Stomach (tissue), 9 donors: ENCODE results near the gene GALNT3. TPM values are rescaled to one million over a fixed set of nuclear protein-coding genes. Genes with fewer than 3 reads are reported as not detected.

Experiments
- DNase-seq, 2 donors: peaks; one replicate each; pipeline versions ENCODE4 v3.0.0 to v3.0.0-alpha.2; 2013 to 2019
- H3K27ac ChIP-seq, 5 donors: fragments of 200-600 bp in 4 of 5; sonication (generic) in 4 of 5; one replicate each; pipeline ENCODE4 v1.5.1; 2013 to 2019; ENCODE audit warnings: mild to moderate bottlenecking in 1 of 5, moderate library complexity in 1 of 5
- H3K27me3 ChIP-seq, 3 donors: fragments of 200-600 bp; sonication (generic); one replicate each; pipeline ENCODE4 v1.5.1; 2017 to 2019; ENCODE audit warnings: mixed run types in 1 of 3
- H3K36me3 ChIP-seq, 4 donors: fragments of 200-600 bp; sonication (generic); 1 replicate in 3 of 4; 2 replicates in 1 of 4; pipeline ENCODE4 v1.5.1; 2016 to 2019
- H3K4me1 ChIP-seq, 4 donors: fragments of 200-600 bp; sonication (generic); one replicate each; pipeline ENCODE4 v1.5.1; 2016 to 2019
- H3K4me3 ChIP-seq, 4 donors: fragments of 200-600 bp; sonication (generic) in 3 of 4; one replicate each; pipeline ENCODE4 v1.5.1; 2016 to 2019; ENCODE audit warnings: mild to moderate bottlenecking in 1 of 4
- H3K9me3 ChIP-seq, 4 donors: fragments of 200-600 bp; sonication (generic); one replicate each; pipeline ENCODE4 v1.5.1; 2016 to 2019
- EP300 ChIP-seq: sonication (generic); formaldehyde crosslinking; IDR thresholded peaks from one replicate; pipeline ENCODE4 v1.6.1; 2017; ENCODE audit warnings: antibody characterized with exemption
- POLR2A ChIP-seq, 4 donors: fragments of 450-650 bp; IDR thresholded peaks; one replicate each; pipeline ENCODE4 v1.6.1; 2016; ENCODE audit warnings: antibody characterized with exemption in 4 of 4, control low read depth in 2 of 4, mild to moderate bottlenecking in 1 of 4, moderate library complexity in 1 of 4
- POLR2AphosphoS5 ChIP-seq, 3 donors: sonication (generic); formaldehyde crosslinking; IDR thresholded peaks; one replicate each; pipeline ENCODE4 v1.6.1; 2016; ENCODE audit warnings: antibody characterized with exemption in 3 of 3
- WGBS, 5 donors: extraction: QIAGEN DNeasy Blood & Tissue Kit in 3 of 5; methylation state at CpG; one replicate each; pipeline versions ENCODE4 v1.1.5 to v1.1.7; 2013 to 2018; 5-methylcytosine and 5-hydroxymethylcytosine counted together
- intact Hi-C: fragments of 100-400 bp; cut with DNase I; formaldehyde crosslinking; loops from one replicate; pipeline ENCODE4 v1.15.1; 2023; ENCODE audit warnings: low total_unique reads
- polyA plus RNA-seq, 3 donors: library from polyadenylated mRNA; stranded (reverse); fragments of 200-250 nt; gene quantifications; one replicate each; pipeline ENCODE4 v1.2.3, GENCODE V29; 2013
- total RNA-seq, 5 donors: library from RNA; depleted of rRNA; stranded (reverse); fragments of >200 nt; gene quantifications; one replicate each; pipeline versions ENCODE4 v1.1.0 to v1.2.3, GENCODE V29; 2014 to 2016
- TF ChIP-seq, protein P1 (sequence below), 7 experiments: fragments of 450-650 bp in 4 of 7; fragments of 200-600 bp in 3 of 7; sonication (generic) in 3 of 7; IDR thresholded peaks; one replicate each; pipeline ENCODE4 v1.5.1; 2016 to 2019; ENCODE audit warnings: antibody characterized with exemption in 7 of 7, control low read depth in 2 of 7, mild to moderate bottlenecking in 1 of 7
- donor health status: healthy with polysubstance abuse.
- donor health status: Bipolar disorder and iron deficiency.
- donor health status: healthy.

The GALNT3 gene
- total and polyA plus RNA-seq, 8 donors: 15.2 to 134 (median 30.7) TPM

DNA sequence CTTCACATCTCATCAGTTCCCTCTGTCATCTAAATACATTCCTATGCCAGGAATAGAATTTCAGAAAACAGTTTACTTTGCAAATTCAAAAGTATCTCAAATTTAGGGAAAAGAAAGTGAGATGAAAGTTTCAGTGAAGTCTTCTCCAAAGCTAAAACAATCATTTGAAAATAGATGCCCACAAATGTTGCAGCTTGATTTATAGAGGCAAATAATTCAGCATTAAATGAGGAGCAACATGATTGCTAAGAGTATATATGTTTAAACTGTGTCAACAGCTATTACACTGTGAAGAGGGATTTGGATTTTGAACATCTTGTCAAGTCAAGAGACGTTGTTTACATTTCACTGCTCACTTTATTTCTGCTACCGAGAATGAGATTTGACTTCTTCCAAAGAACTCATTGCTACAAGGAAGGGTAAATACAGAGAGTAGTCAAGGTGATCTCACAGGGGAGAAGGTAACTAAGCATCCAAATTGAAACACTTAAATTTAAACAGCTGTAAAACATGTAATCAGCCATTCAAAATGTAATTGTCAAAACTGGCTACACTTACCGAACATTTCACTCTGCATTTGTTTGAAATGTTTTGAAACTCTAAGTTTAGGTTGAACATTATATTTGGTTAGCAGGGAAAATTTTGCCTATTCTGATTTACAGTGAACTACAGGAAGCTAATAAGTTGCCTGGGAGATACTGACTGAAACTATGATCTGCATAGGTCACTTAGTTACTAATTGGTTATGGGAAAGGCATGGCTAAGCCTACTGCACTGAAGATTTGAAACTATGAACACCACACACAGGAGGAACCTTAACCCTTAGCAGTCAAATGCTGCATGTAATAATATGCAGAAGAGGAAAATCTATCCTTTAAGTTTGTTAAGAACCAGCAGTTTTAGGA lies 33.2 kb upstream of the GALNT3 start:
- 32 to 55% (median 40%) methylated on average over 3 of the region's 3 CpGs for WGBS, 5 donors
- Histone ChIP-seq H3K36me3 (no peaks in the 10 kb centered on the region), H3K27ac (no peak overlapping the region), H3K4me1 (peaks cover 0 to 10% (median 5%) of the 10 kb centered on the region in 4 donors), H3K27me3 (no peaks in the 10 kb centered on the region), H3K4me3 (no peak overlapping the region), H3K9me3 (no peaks in the 10 kb centered on the region)
- intact Hi-C loops: no loop called here
- TF ChIP-seq POLR2AphosphoS5 (IDR thresholded peaks at IDR 0.05) (no peak), POLR2A (IDR thresholded peaks at IDR 0.05) (no peak), EP300 (no peak)
- TF ChIP-seq, protein P1, sequence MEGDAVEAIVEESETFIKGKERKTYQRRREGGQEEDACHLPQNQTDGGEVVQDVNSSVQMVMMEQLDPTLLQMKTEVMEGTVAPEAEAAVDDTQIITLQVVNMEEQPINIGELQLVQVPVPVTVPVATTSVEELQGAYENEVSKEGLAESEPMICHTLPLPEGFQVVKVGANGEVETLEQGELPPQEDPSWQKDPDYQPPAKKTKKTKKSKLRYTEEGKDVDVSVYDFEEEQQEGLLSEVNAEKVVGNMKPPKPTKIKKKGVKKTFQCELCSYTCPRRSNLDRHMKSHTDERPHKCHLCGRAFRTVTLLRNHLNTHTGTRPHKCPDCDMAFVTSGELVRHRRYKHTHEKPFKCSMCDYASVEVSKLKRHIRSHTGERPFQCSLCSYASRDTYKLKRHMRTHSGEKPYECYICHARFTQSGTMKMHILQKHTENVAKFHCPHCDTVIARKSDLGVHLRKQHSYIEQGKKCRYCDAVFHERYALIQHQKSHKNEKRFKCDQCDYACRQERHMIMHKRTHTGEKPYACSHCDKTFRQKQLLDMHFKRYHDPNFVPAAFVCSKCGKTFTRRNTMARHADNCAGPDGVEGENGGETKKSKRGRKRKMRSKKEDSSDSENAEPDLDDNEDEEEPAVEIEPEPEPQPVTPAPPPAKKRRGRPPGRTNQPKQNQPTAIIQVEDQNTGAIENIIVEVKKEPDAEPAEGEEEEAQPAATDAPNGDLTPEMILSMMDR (IDR thresholded peaks at IDR 0.05): no peak
- peak in 1 of 2 donors; percentile 13 for DNase-seq

DNA sequence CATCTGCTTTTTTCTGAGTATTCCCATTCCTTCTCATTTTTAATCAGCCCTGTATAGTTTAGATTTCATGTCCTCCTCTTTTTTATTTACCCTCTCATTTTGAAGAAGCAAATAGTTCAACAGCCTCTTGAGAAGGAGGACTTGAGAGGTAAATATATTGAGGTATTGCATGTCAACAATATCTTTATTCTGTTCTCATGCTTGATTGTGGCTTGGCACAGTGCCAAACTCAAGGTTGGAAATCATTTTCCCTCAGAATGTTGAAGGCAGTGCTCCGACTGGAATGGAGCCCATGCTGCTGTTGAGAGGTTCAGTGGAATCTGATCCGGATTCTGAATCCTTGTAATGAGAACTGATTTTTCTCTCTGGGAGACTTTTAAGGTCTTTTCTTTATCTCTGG lies 31.0 kb upstream of the GALNT3 start:
- Histone ChIP-seq H3K4me3 (no peak overlapping the region), H3K36me3 (no peaks in the 10 kb centered on the region), H3K27ac (no peak overlapping the region), H3K9me3 (no peaks in the 10 kb centered on the region), H3K27me3 (no peaks in the 10 kb centered on the region), H3K4me1 (peaks cover 0 to 19% (median 10%) of the 10 kb centered on the region in 4 donors)
- peak; percentile 41 to 56 for DNase-seq
- 10 to 31% (median 17%) methylated on average over 2 of the region's 2 CpGs for WGBS, 5 donors
- intact Hi-C loops: no loop called here
- TF ChIP-seq POLR2A (IDR thresholded peaks at IDR 0.05) (no peak), POLR2AphosphoS5 (IDR thresholded peaks at IDR 0.05) (no peak), EP300 (no peak)
- TF ChIP-seq, protein P1 (IDR thresholded peaks at IDR 0.05): no peak

DNA sequence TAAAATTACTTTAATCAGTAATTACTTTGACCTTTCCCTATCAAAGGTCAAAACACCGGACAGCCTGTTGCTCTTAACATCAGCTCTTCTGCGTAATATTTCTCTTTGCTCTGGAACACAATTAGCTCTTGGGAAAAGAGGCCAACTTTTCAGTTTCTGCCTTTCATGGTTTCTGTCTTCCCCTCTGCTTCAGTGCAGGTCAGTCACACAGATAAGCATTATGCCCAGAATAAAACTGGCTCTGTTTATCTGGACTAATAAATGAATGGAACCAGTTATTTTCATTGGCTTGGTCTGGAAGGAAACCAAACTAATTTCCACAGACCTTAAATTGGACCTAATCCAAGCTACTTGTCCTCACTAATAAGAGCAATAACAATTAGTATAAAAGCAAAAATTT lies 26.2 kb upstream of the GALNT3 start:
- Histone ChIP-seq H3K4me3 (no peak overlapping the region), H3K9me3 (no peaks in the 10 kb centered on the region), H3K4me1 (peaks cover 0 to 21% (median 12%) of the 10 kb centered on the region in 4 donors), H3K36me3 (no peaks in the 10 kb centered on the region), H3K27me3 (no peaks in the 10 kb centered on the region), H3K27ac (no peak overlapping the region)
- peak in 1 of 2 donors; percentile 14 for DNase-seq
- WGBS, 5 donors: 21 to 36% (median 26%) methylated on average over 2 of the region's 2 CpGs
- TF ChIP-seq, protein P1 (IDR thresholded peaks at IDR 0.05): no peak
- TF ChIP-seq POLR2A (IDR thresholded peaks at IDR 0.05) (no peak), EP300 (no peak), POLR2AphosphoS5 (IDR thresholded peaks at IDR 0.05) (no peak)
- intact Hi-C loops: no loop called here

DNA sequence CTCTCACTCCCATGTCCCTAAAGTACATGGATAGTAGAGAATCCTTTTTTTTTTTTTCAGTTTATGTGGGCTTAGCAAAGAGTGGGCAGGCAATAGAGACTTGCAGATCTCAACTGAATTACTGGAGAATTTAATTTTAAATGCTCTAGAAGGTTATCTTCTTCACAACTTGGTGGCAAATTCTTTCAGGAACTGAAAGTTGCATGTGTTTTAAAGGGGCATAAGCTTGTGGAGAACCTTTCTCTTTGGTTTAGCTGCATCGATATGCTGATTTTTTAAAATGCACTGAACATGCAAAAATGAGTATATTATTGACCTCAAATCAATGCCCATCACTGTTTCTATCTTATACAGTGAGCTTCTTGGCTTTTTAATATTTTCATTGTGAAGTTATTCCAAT lies 24.9 kb upstream of the GALNT3 start:
- peaks cover 0 to 14% (median 7%) of the 10 kb centered on the region in 4 donors for H3K4me1 ChIP-seq
- WGBS, 5 donors: 91 to 95% (median 94%) methylated on average over 1 of the region's 1 CpG

More for the DNA sequence above, 24.9 kb upstream of the GALNT3 start:
- Histone ChIP-seq H3K4me3 (no peak overlapping the region), H3K36me3 (no peaks in the 10 kb centered on the region), H3K27me3 (no peaks in the 10 kb centered on the region), H3K27ac (no peak overlapping the region), H3K9me3 (no peaks in the 10 kb centered on the region)
- intact Hi-C loops: no loop called here
- TF ChIP-seq POLR2A (IDR thresholded peaks at IDR 0.05) (no peak), POLR2AphosphoS5 (IDR thresholded peaks at IDR 0.05) (no peak), EP300 (no peak)
- TF ChIP-seq, protein P1 (IDR thresholded peaks at IDR 0.05): no peak
- no peak for DNase-seq
